Fibroblast of lung (primary cell): ENCODE data around the gene PLS3. TPM values are rescaled to one million over a fixed set of nuclear protein-coding genes. Genes with fewer than 3 reads are reported as not detected.

Source experiments
- DNase-seq, 2 donors: peaks; one replicate each; pipeline versions ENCODE4 v3.0.0 to v3.0.0-alpha.2; 2010; ENCODE audit warnings: low read depth in 2 of 2
- H2AFZ ChIP-seq: 2 replicates; pipeline ENCODE4 v1.5.1; 2012; ENCODE audit warnings: low read length, control low read depth, inconsistent platforms
- H3K27ac ChIP-seq: 2 replicates; pipeline ENCODE4 v1.5.1; 2011; ENCODE audit warnings: low read length, control low read depth; ENCODE audit not compliant: insufficient read depth
- H3K27me3 ChIP-seq: 2 replicates; pipeline ENCODE4 v1.5.1; 2011; ENCODE audit warnings: mild to moderate bottlenecking, low read length; ENCODE audit not compliant: control insufficient read depth, insufficient read depth
- H3K36me3 ChIP-seq: 2 replicates; pipeline ENCODE4 v1.5.1; 2011; ENCODE audit warnings: low read length; ENCODE audit not compliant: control insufficient read depth, insufficient read depth
- H3K4me1 ChIP-seq: 2 replicates; pipeline ENCODE4 v1.5.1; 2011; ENCODE audit warnings: low read length; ENCODE audit not compliant: control insufficient read depth, insufficient read depth; ENCODE audit errors: extremely low read depth
- H3K4me2 ChIP-seq: 2 replicates; pipeline ENCODE4 v1.5.1; 2011; ENCODE audit warnings: low read length, control low read depth; ENCODE audit not compliant: insufficient read depth; ENCODE audit errors: extremely low read depth
- H3K4me3 ChIP-seq, 4 experiments: fragments of 200-600 bp in 1 of 4; sonication (generic) in 1 of 4; replicated peaks in 1 of 4; 2 replicates each; pipeline ENCODE4 v1.5.1; 2011 to 2016; ENCODE audit warnings: low read length in 4 of 4, low read depth in 3 of 4, mild to moderate bottlenecking in 3 of 4, control low read depth in 2 of 4, inconsistent platforms in 1 of 4, mixed read lengths in 1 of 4; ENCODE audit not compliant: insufficient read depth in 1 of 4; ENCODE audit errors: control extremely low read depth in 1 of 4
- H3K79me2 ChIP-seq: 2 replicates; pipeline ENCODE4 v1.5.1; 2012; ENCODE audit warnings: mild to moderate bottlenecking, low read length, inconsistent platforms; ENCODE audit not compliant: control insufficient read depth, insufficient read depth
- H3K9ac ChIP-seq: 2 replicates; pipeline ENCODE4 v1.5.1; 2011; ENCODE audit warnings: mild to moderate bottlenecking, low read length, control low read depth; ENCODE audit not compliant: insufficient read depth
- H3K9me3 ChIP-seq: 2 replicates; pipeline ENCODE4 v1.5.1; 2012; ENCODE audit warnings: low read depth, low read length; ENCODE audit not compliant: control insufficient read depth, insufficient read depth
- H4K20me1 ChIP-seq: 2 replicates; pipeline ENCODE4 v1.5.1; 2011; ENCODE audit warnings: low read length; ENCODE audit not compliant: control insufficient read depth, insufficient read depth; ENCODE audit errors: extremely low read depth
- CTCF ChIP-seq, 2 donors: IDR thresholded peaks in 1 of 2; conservative IDR thresholded peaks in 1 of 2; 1 replicate in 1 of 2; 2 replicates in 1 of 2; pipeline ENCODE4 v1.5.1; 2011 to 2012; ENCODE audit warnings: low read length in 2 of 2, control low read depth in 1 of 2, inconsistent platforms in 1 of 2, low read depth in 1 of 2, mild to moderate bottlenecking in 1 of 2
- EZH2 ChIP-seq: IDR thresholded peaks from 2 replicates; pipeline ENCODE4 v1.5.1; 2012; ENCODE audit warnings: low read length, control low read depth, mild to moderate bottlenecking; ENCODE audit errors: missing control alignments
- polyA plus RNA-seq, 2 donors: library from polyadenylated mRNA; depleted of rRNA in 1 of 2; stranded (reverse) in 1 of 2; unstranded in 1 of 2; fragments of >200 nt; gene quantifications; 2 replicates each; pipeline ENCODE4 v1.2.1, GENCODE V29; 2011 to 2012; ENCODE audit warnings: missing spikeins in 1 of 2
- total RNA-seq: library from RNA; depleted of rRNA; stranded (reverse); fragments of >200 nt; gene quantifications from 2 replicates; pipeline ENCODE4 v1.2.1, GENCODE V29; 2014

The PLS3 gene
- total and polyA plus RNA-seq, 2 donors (not counting 1 experiment from before 2014, with no cell fraction given), result 223 to 262 TPM

DNA sequence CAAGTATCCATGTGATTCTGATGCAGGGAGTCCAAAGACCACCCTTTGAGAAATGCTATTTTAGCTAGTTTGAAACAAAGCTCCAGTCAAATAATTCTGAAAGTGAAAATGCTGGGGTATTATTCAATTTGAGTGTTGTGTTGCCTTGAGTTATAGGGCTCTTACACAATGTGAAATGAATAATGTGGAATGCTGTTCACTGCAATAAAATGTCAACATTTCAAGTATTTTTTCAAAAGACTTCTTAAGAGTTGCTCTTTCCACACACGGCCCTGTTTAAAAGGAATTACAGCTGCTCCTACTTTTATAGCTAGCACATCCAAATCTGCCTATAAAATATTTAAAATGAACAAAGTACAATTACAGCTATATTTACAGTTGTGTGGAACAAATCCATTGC lies 27.5 kb upstream of the PLS3 start:
- no peaks in the 10 kb centered on the region for H3K4me1 ChIP-seq
- no peak overlapping the region for H3K9ac ChIP-seq
- no peak overlapping the region for H3K27ac ChIP-seq
- H3K27me3 ChIP-seq, result no peaks in the 10 kb centered on the region
- no peak overlapping the region for H2AFZ ChIP-seq
- H3K9me3 ChIP-seq, result no peaks in the 10 kb centered on the region
- no peaks in the 10 kb centered on the region for H3K79me2 ChIP-seq
- peak in 1 of 2 donors; percentile 71 for DNase-seq
- H3K4me2 ChIP-seq, result peak overlapping the region; percentile 44
- H3K4me3 ChIP-seq, result no peak overlapping the region
- H4K20me1 ChIP-seq, result no peaks in the 10 kb centered on the region
- TF ChIP-seq CTCF (conservative IDR thresholded peaks at IDR 0.05 in 1 of 2, IDR thresholded peaks at IDR 0.05 in 1 of 2; ENCODE audit: low read depth in 1 of 2, low read length in 2 of 2), result no peak
- TF ChIP-seq EZH2, result no peak
- no peaks in the 10 kb centered on the region for H3K36me3 ChIP-seq

DNA sequence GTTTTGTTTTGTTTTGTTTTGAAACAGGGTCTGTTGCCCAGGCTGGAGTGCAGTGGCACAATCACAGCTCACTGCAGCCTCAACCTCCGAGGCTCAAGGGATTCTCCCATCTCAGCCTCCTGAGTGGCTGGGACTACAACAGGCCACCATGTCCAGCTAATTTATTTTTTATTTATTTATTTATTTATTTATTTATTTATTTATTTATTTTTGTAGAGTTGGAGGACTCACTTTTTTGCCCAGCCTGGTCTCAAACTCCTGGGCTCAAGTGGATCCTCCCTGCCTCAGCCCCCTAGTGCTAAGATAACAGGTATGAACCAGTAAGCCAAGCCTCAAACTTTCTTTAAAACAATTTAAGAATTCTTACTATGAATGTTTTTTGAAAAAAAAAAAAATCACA lies 26.6 kb upstream of the PLS3 start:
- Histone ChIP-seq H4K20me1 (no peaks in the 10 kb centered on the region), H3K9ac (no peak overlapping the region), H3K36me3 (no peaks in the 10 kb centered on the region), H3K4me1 (no peaks in the 10 kb centered on the region), H3K4me3 (no peak overlapping the region), H2AFZ (no peak overlapping the region), H3K4me2 (no peak overlapping the region), H3K27ac (no peak overlapping the region), H3K9me3 (no peaks in the 10 kb centered on the region), H3K79me2 (no peaks in the 10 kb centered on the region), H3K27me3 (no peaks in the 10 kb centered on the region)
- TF ChIP-seq CTCF (conservative IDR thresholded peaks at IDR 0.05 in 1 of 2, IDR thresholded peaks at IDR 0.05 in 1 of 2; ENCODE audit: low read depth in 1 of 2, low read length in 2 of 2) (no peak), EZH2 (no peak)
- no peak for DNase-seq

DNA sequence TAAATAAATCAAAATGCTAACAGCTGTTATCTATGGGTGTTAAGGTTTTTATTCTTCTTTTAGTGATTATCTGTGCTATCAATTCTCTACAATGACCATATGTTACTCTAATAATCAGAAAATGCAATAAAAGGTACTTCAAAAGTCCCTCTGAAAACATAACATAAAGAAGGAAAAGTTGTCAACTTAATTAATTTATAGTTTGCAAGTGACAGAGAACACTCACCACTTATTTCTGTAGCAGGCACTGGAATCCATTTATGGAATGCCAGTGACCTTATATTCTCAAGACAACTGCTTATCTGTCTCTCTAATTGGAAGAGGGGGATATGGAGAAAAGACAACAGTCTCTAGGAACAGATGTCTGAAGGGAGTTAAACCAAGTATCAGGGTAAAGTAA lies 25.6 kb upstream of the PLS3 start:
- Histone ChIP-seq H3K27ac (no peak overlapping the region), H3K9ac (no peak overlapping the region)

More for the DNA sequence above, 25.6 kb upstream of the PLS3 start:
- H3K4me3 ChIP-seq, result no peak overlapping the region
- TF ChIP-seq EZH2 (no peak), CTCF (conservative IDR thresholded peaks at IDR 0.05 in 1 of 2, IDR thresholded peaks at IDR 0.05 in 1 of 2; ENCODE audit: low read depth in 1 of 2, low read length in 2 of 2) (no peak)
- no peak overlapping the region for H3K4me2 ChIP-seq
- H3K4me1 ChIP-seq, result no peaks in the 10 kb centered on the region
- no peaks in the 10 kb centered on the region for H3K9me3 ChIP-seq
- no peak for DNase-seq
- H2AFZ ChIP-seq, result no peak overlapping the region
- H3K79me2 ChIP-seq, result no peaks in the 10 kb centered on the region
- H3K27me3 ChIP-seq, result no peaks in the 10 kb centered on the region
- H3K36me3 ChIP-seq, result no peaks in the 10 kb centered on the region
- no peaks in the 10 kb centered on the region for H4K20me1 ChIP-seq
